K562 (cell line): Measurements from ENCODE around the gene IRF2BP1. TPM values are rescaled to one million over a fixed set of nuclear protein-coding genes. Genes with fewer than 3 reads are reported as not detected.

ENCODE experiments used
- CLOCK ChIP-seq: fragments of 250-450 bp; sonication (Bioruptor Pico); IDR thresholded peaks from 2 replicates; pipeline ENCODE4 v1.4.0; 2020; ENCODE audit warnings: mild to moderate bottlenecking, moderate library complexity, borderline replicate concordance
- DEAF1 ChIP-seq: fragments of 450-650 bp; formaldehyde crosslinking; IDR thresholded peaks from 2 replicates; pipeline ENCODE4 v1.4.0; 2020; ENCODE audit warnings: mild to moderate bottlenecking, moderate library complexity
- DMBX1 ChIP-seq: fragments of 250-450 bp; sonication (Bioruptor Pico); IDR thresholded peaks from 2 replicates; pipeline ENCODE4 v1.8.0; 2022; ENCODE audit warnings: inconsistent platforms, mild to moderate bottlenecking, moderate library complexity, borderline replicate concordance
- ELF2 ChIP-seq: fragments of 250-450 bp; sonication (Bioruptor Pico); IDR thresholded peaks from 2 replicates; pipeline ENCODE4 v1.5.0; 2021; ENCODE audit warnings: mild to moderate bottlenecking
- ETV1 ChIP-seq: fragments of 450-650 bp; conservative IDR thresholded peaks from 2 replicates; pipeline ENCODE4 v1.6.1; 2016; ENCODE audit warnings: missing genetic modification characterization, control low read depth, low read depth, missing compliant biosample characterization
- FUS ChIP-seq: fragments of 200-400 bp; formaldehyde crosslinking; optimal IDR thresholded peaks from 2 replicates; pipeline ENCODE3; 2017; ENCODE audit warnings: low read depth, low read length
- HNRNPH1 ChIP-seq: fragments of 200-400 bp; formaldehyde crosslinking; optimal IDR thresholded peaks from 2 replicates; pipeline ENCODE3; 2017; ENCODE audit warnings: low read depth, mild to moderate bottlenecking, low read length, moderate library complexity
- HOXB6 ChIP-seq: fragments of 250-450 bp; sonication (Bioruptor Pico); IDR thresholded peaks from 2 replicates; pipeline ENCODE4 v1.5.1; 2022; ENCODE audit warnings: mild to moderate bottlenecking, borderline replicate concordance
- KLF10 ChIP-seq: fragments of 250-450 bp; sonication (Bioruptor Pico); IDR thresholded peaks from 2 replicates; pipeline ENCODE4 v1.6.1; 2021; ENCODE audit warnings: matching md5 sums
- MCM7 ChIP-seq, 2 experiments: fragments of 450-650 bp; IDR thresholded peaks; 2 replicates each; pipeline ENCODE4 v1.6.1; 2016 to 2018
- NCOR1 ChIP-seq: fragments of 450-650 bp; IDR thresholded peaks from 2 replicates; pipeline ENCODE4 v1.6.1; 2016; ENCODE audit warnings: mild to moderate bottlenecking, moderate library complexity
- POLR3G ChIP-seq: IDR thresholded peaks from 2 replicates; pipeline ENCODE4 v1.6.1; 2011; ENCODE audit not compliant: insufficient read length, insufficient replicate concordance; ENCODE audit errors: extremely low read depth
- U2AF1 ChIP-seq: fragments of 200-400 bp; formaldehyde crosslinking; optimal IDR thresholded peaks from 2 replicates; pipeline ENCODE3; 2017; ENCODE audit warnings: mild to moderate bottlenecking, low read depth, low read length, moderate library complexity
- ZBTB8A ChIP-seq: fragments of 450-650 bp; IDR thresholded peaks from 2 replicates; pipeline ENCODE4 v1.6.1; 2018; ENCODE audit warnings: mild to moderate bottlenecking, moderate library complexity; ENCODE audit not compliant: partially characterized antibody
- polyA plus RNA-seq, 8 experiments: library from polyadenylated mRNA; depleted of rRNA in 4 of 8; stranded (reverse) in 5 of 8; unstranded in 3 of 8; fragments of >200 nt; fragmentation: Nextera tagmentation in 2 of 8; fragmentation: Illumina TruSeq in 1 of 8; extraction: Ambion mirVana in 2 of 8; extraction: Trizol in 1 of 8; gene quantifications; 2 replicates each; pipeline versions ENCODE4 v1.2.1 to v1.2.3, GENCODE V29; 2011 to 2014; ENCODE audit warnings: inconsistent platforms in 1 of 8, missing spikeins in 1 of 8
- total RNA-seq, 7 experiments: library from RNA; depleted of rRNA in 6 of 7; stranded (reverse); fragments of >200 nt in 6 of 7; fragmentation: Illumina TruSeq in 2 of 7; extraction: Trizol in 2 of 7; gene quantifications; 2 replicates each; pipeline versions ENCODE4 v1.2.1 to v1.2.3, GENCODE V29; 2011 to 2021; ENCODE audit warnings: low replicate concordance in 1 of 7
- TF ChIP-seq, protein P1 (sequence below): fragments of 450-650 bp; IDR thresholded peaks from 2 replicates; pipeline ENCODE4 v1.6.1; 2016; ENCODE audit warnings: low read depth

IRF2BP1 gene
- total and polyA plus RNA-seq, 9 of the 15 experiments (the other 6 are each of a cell fraction or from before 2014, with no cell fraction given): 0.61 to 35.9 (median 3.5) TPM

DNA sequence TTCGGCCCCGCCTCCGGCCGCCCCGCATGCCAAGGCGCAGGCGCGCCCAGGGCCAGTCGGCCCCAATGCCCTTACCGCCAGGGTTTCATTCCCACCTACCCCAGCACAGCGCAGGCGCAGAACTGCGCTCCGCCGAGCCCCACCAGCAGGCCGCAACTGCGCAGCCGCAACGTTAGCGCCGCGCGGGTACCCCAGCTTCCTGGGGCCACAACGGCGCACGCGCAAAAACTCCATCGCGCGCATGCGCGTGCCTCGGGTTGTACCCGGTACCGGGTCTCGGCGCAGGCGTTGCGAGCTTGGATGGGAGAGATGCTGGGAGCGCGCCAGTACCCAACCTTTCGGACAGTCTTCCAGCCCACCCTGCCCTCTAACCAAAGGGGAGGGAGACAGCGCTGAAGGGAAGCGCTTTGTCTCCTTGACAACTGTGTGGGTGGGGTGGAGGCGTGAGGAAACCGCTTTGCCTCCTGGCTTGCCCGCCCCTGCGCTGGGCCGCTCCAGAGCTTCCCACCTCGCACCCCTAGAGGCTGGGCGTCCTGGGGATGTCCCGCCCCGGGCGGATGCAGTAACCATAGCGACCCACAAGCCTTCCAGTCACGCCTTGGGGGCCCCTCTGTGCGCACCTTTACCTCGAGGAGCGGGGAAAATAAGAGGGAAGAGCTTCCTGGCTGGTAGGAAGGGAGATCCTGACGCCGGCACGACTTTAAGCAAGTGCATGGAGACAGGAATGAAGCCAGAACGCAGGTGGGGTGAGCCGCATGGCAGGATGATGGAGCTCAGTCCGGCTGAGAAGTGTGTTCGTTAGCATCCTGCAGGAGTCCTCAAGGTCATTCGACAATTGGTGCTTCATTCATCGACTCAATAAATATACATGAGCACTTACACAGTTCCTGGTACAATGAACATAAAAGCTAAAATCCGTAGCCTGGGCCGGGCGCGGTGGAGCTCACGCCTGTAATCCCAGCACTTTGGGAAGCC is 17.0 kb upstream of the IRF2BP1 start (continued):
- TF ChIP-seq CLOCK (CRISPR knock-in tag) (no peak), HOXB6 (CRISPR knock-in tag) (no peak), FUS (no peak), U2AF1 (no peak), MCM7 (IDR thresholded peaks at IDR 0.05) (no peak), KLF10 (CRISPR knock-in tag) (no peak), ZBTB8A (no peak), DEAF1 (no peak), ETV1 (no peak), NCOR1 (no peak), ELF2 (no peak), POLR3G (no peak), HNRNPH1 (no peak), DMBX1 (CRISPR knock-in tag) (no peak)
- TF ChIP-seq, protein P1, sequence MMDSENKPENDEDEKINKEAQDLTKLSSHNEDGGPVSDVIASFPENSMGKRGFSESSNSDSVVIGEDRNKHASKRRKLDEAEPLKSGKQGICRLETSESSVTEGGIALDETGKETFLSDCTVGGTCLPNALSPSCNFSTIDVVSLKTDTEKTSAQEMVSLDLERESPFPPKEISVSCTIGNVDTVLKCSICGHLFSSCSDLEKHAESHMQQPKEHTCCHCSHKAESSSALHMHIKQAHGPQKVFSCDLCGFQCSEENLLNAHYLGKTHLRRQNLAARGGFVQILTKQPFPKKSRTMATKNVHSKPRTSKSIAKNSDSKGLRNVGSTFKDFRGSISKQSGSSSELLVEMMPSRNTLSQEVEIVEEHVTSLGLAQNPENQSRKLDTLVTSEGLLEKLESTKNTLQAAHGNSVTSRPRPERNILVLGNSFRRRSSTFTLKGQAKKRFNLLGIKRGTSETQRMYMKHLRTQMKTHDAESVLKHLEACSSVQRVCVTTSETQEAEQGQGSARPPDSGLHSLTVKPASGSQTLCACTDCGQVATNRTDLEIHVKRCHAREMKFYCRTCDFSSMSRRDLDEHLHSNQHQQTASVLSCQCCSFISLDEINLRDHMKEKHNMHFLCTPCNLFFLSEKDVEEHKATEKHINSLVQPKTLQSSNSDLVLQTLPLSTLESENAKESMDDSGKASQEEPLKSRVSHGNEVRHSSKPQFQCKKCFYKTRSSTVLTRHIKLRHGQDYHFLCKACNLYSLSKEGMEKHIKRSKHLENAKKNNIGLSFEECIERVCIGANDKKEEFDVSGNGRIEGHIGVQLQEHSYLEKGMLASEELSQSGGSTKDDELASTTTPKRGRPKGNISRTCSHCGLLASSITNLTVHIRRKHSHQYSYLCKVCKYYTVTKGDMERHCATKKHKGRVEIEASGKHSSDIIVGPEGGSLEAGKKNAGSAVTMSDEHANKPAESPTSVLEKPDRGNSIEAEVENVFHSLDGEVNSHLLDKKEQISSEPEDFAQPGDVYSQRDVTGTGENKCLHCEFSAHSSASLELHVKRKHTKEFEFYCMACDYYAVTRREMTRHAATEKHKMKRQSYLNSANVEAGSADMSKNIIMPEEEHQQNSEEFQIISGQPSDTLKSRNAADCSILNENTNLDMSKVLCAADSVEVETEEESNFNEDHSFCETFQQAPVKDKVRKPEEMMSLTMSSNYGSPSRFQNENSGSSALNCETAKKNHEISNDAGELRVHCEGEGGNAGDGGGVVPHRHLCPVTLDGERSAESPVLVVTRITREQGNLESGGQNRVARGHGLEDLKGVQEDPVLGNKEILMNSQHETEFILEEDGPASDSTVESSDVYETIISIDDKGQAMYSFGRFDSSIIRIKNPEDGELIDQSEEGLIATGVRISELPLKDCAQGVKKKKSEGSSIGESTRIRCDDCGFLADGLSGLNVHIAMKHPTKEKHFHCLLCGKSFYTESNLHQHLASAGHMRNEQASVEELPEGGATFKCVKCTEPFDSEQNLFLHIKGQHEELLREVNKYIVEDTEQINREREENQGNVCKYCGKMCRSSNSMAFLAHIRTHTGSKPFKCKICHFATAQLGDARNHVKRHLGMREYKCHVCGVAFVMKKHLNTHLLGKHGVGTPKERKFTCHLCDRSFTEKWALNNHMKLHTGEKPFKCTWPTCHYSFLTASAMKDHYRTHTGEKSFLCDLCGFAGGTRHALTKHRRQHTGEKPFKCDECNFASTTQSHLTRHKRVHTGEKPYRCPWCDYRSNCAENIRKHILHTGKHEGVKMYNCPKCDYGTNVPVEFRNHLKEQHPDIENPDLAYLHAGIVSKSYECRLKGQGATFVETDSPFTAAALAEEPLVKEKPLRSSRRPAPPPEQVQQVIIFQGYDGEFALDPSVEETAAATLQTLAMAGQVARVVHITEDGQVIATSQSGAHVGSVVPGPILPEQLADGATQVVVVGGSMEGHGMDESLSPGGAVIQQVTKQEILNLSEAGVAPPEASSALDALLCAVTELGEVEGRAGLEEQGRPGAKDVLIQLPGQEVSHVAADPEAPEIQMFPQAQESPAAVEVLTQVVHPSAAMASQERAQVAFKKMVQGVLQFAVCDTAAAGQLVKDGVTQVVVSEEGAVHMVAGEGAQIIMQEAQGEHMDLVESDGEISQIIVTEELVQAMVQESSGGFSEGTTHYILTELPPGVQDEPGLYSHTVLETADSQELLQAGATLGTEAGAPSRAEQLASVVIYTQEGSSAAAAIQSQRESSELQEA: no peak
